Measurements from ENCODE around the gene CRYBG2. TPM values are rescaled to one million over a fixed set of nuclear protein-coding genes. Genes with fewer than 3 reads are reported as not detected.

The CRYBG2 gene
- total and polyA plus RNA-seq, 2 of the 13 experiments (the other 11 are each of a cell fraction or from before 2014, with no cell fraction given) = 1.3 to 2.9 TPM

- ChIA-PET POLR2A (no interaction called here), CTCF (ENCODE audit: low intra/inter-chr PET ratio, low total read pairs) (no interaction called here)
- no peaks in the 10 kb centered on the region for H3K79me2 ChIP-seq (ENCODE audit: insufficient read depth, low read length)
- H3K9ac ChIP-seq (ENCODE audit: insufficient read depth, low read depth, low read length) = no peak overlapping the region
- WGBS (ENCODE audit: low lambda C conversion rate) = 29% methylated on average over 3 of the region's 5 CpGs
- no peaks in the 10 kb centered on the region for H3K4me1 ChIP-seq (ENCODE audit: insufficient read depth, low read length)
- no peaks in the 10 kb centered on the region for H4K20me1 ChIP-seq (ENCODE audit: insufficient read depth, low read length)
- no peak overlapping the region for H3K27ac ChIP-seq (ENCODE audit: extremely low read length, insufficient read depth, low read length)
- no TSS peak for BruUV-seq (replicated peaks)
- no peaks in the 10 kb centered on the region for H3K9me3 ChIP-seq (ENCODE audit: low read length)
- intact Hi-C loops (cut with micrococcal nuclease; ENCODE audit: unreplicated experiment) = no loop called here
- no peak for FAIRE-seq
- no peak overlapping the region for H3K4me3 ChIP-seq (replicated peaks in 1 of 3; ENCODE audit: insufficient read depth in 1 of 3, low read depth in 2 of 3, low read length in 3 of 3)
- no peaks in the 10 kb centered on the region for H3K36me3 ChIP-seq (replicated peaks in 1 of 2; ENCODE audit: control insufficient read depth in 1 of 2, insufficient read depth in 2 of 2, low read length in 2 of 2)
- in situ Hi-C loops (cut with HindIII; ENCODE audit: extremely low pct_ligation_motif_present, low pct_unique_long_range_greater_than_20kb) = no loop called here
- no peak overlapping the region for H3K4me2 ChIP-seq (ENCODE audit: low read depth, low read length)
- no peak for ATAC-seq
- no peak for DNase-seq (ENCODE audit: low spot score)
- no peak overlapping the region for H2AFZ ChIP-seq (ENCODE audit: low read length)
- TF ChIP-seq MNT (IDR thresholded peaks at IDR 0.05) (peak; percentile 56), POLR2A (IDR thresholded peaks at IDR 0.05; ENCODE audit: insufficient read depth in 1 of 2, low read depth in 2 of 2, low read length in 2 of 2) (no peak)
- H3K27me3 ChIP-seq (ENCODE audit: control insufficient read depth in 1 of 2, insufficient read depth in 2 of 2, low read length in 2 of 2) = no peaks in the 10 kb centered on the region
These were observed 24.4 kb upstream of the CRYBG2 start for GRCh38 chr1:26378088-26378878.

- intact Hi-C loops (cut with micrococcal nuclease; ENCODE audit: unreplicated experiment) = no loop called here
- ChIA-PET CTCF (ENCODE audit: low intra/inter-chr PET ratio, low total read pairs) (no interaction called here), POLR2A (no interaction called here)
- in situ Hi-C loops (cut with HindIII; ENCODE audit: extremely low pct_ligation_motif_present, low pct_unique_long_range_greater_than_20kb) = no loop called here
- no peak overlapping the region for H3K9ac ChIP-seq (ENCODE audit: insufficient read depth, low read depth, low read length)
- peaks cover 2% of the 10 kb centered on the region in 2 experiments; a peak in 2 of 5 replicates for H3K27me3 ChIP-seq (ENCODE audit: control insufficient read depth in 1 of 2, insufficient read depth in 2 of 2, low read length in 2 of 2)
- H3K27ac ChIP-seq (ENCODE audit: extremely low read length, insufficient read depth, low read length) = no peak overlapping the region
- no peak overlapping the region for H3K4me2 ChIP-seq (ENCODE audit: low read depth, low read length)
- TF ChIP-seq ETV6 (CRISPR knock-in tag; conservative IDR thresholded peaks at IDR 0.05) (no peak), PHB2 (IDR thresholded peaks at IDR 0.05; ENCODE audit: partially characterized antibody) (no peak), CREM (IDR thresholded peaks at IDR 0.05) (no peak), CREM (CRISPR knock-in tag; IDR thresholded peaks at IDR 0.05) (no peak)
- no TSS peak for BruUV-seq (replicated peaks)
- FAIRE-seq (no peak), DNase-seq (ENCODE audit: low spot score) (no peak), ATAC-seq (no peak)
- H2AFZ ChIP-seq (ENCODE audit: low read length) = no peak overlapping the region
- no peaks in the 10 kb centered on the region for H3K79me2 ChIP-seq (ENCODE audit: insufficient read depth, low read length)
- H3K9me3 ChIP-seq (ENCODE audit: low read length) = no peaks in the 10 kb centered on the region
- H4K20me1 ChIP-seq (ENCODE audit: insufficient read depth, low read length) = no peaks in the 10 kb centered on the region
- 69% methylated on average over 4 of the region's 4 CpGs for WGBS (ENCODE audit: low lambda C conversion rate)
- no peaks in the 10 kb centered on the region for H3K36me3 ChIP-seq (replicated peaks in 1 of 2; ENCODE audit: control insufficient read depth in 1 of 2, insufficient read depth in 2 of 2, low read length in 2 of 2)
- no peak overlapping the region for H3K4me3 ChIP-seq (replicated peaks in 1 of 3; ENCODE audit: insufficient read depth in 1 of 3, low read depth in 2 of 3, low read length in 3 of 3)
- no peaks in the 10 kb centered on the region for H3K4me1 ChIP-seq (ENCODE audit: insufficient read depth, low read length)
These were observed 22.1 kb upstream of the CRYBG2 start for GRCh38 chr1:26376050-26376449.
